CD1c-positive myeloid dendritic cell (primary cell): ENCODE measurements around the gene UFSP1.
"Not testable (repeated sequence)": the region's sequence is repeated elsewhere in the genome, so short reads cannot be mapped to it uniquely, and the experiment has no call there.

Experiments
- DNase-seq: peaks from one replicate; pipeline ENCODE4 v3.0.0-alpha.2; 2016; ENCODE audit errors: extremely low spot score

UFSP1 gene

DNA sequence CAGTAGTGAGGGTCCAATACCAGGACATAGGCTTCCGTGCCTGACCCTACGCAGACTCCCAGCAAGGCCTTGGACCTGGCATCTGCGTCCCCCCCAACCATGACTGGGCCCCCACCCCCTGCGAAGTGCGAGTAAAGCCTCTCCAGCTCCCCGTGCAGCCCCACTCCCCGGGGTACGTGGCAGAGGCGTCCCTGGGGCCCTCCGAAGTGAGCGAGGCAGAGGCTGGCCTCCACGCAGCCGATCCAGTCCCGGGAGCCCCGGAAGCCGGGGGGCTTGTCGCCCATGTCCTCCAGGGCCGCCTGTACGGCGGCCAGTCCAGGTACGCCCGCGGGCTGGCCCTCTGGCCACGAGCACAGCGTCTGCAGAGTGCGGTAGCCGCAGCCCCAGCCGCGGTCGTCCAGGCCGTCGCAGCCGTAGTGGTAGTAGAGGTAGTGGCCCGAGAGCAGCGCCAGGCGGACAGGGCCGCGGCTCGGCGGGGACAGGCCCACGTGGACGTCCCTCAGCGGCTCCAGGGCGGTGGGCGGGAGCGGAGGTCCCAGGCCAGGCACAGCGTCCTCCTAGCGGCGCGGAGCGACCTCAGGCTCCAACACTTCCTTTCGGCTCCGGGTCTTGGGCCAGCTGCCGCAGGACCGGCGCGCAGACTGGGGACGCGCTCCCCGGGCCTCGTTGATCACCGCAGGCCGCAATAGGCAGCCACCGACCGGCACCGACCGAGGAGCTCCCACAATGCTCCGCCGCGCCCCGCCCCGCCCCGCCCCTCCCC, at the start of gene UFSP1:
UFSP1 (minus strand) TSS at position 728 of the 763 bp plus-strand sequence; CDS start at position 284, 444 bp downstream.
- no peak for DNase-seq

DNA sequence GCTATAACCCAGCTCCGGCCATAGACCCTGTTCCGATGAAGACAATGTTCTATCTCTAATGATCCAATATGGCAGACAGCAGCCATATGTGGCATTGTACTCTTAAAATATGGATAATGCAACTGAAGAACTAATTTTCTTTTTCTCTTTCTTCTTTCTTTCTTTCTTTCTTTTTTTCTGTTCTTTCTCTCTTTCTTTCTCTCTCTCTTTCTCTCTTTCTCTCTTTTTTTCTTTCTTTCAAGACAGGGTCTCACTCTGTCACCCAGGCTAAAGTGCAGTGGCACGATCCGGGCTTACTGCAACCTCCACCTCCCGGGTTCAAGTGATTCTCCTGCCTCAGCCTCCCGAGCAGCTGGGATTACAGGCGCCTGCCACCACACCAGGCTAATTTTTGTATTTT, 46.7 kb upstream of the UFSP1 start:
- DNase-seq: not testable (repeated sequence)

DNA sequence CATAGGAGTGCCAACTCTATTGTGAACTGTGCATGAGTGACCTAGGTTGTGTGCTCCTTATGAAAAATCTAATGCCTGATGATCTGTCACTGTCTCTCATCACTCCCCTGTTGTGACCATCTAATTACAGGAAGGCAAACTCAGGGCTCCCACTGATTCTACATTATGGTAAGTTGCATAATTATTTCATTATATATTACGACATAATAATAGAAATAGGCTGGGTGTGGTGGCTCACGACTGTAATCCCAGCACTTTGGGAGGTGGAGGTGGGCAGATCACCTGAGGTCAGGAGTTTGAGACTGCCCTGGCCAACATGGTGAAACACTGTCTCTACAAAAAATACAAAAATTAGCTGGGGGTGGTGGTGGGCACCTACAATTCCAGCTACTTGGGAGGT, 45.9 kb upstream of the UFSP1 start:
- DNase-seq: not testable (repeated sequence)

DNA sequence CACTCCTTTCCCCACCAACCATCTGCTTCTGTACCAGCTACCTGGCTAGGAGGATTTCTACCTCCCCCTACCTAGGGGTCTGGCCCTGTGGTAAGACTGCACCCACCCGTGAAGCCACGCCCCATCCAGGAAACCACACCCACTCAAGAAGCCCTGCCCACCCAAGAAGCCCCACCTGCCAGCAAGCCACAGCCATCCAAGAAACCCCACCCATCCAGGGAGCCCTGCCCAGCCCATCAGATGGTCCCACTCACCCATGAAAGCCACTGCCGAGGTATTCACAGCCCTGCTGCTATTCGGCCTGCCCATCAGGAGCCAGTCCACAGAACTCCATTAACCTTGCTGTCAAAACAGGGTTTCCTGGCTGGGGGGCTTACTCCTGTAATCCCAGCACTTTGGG, 44.2 kb upstream of the UFSP1 start:
- no peak for DNase-seq

DNA sequence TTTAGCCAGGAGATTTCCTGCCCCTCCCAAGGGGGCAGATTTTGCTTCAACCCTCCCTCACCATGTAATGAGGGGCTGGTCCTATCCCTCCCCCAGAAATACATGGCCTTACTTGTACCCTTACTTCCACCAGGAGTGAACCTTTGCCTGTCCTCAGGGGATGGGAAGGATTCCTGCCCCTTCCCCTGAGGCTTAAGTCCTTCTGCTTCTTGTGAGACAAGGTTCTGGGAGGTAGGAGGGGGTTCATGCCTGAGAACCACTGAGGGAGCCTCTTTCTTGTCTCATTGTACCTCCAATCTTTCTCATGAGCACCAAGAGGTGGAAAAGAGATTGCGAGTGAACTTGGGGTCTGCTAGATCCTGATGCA, 40.3 kb upstream of the UFSP1 start:
- DNase-seq: no peak

DNA sequence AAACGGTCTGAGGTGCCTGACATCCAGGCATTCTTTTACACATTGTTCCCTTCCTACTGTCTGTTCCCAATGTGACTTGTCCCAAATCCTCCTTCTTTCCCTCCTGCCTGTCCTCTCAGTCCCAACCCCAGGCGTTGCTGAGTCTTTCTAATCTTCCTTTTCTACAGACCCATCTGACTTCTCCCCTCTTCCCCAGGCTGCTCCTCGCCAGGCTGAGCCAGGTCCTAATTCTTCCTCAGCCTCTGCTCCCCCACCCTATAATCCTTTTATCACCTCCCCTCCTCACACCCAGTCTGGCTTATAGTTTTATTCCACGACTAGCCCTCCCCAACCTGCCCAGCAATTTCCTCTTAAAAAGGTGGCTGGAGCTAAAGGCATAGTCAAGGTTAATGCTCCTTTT, 34.1 kb upstream of the UFSP1 start:
- not testable (repeated sequence) for DNase-seq

DNA sequence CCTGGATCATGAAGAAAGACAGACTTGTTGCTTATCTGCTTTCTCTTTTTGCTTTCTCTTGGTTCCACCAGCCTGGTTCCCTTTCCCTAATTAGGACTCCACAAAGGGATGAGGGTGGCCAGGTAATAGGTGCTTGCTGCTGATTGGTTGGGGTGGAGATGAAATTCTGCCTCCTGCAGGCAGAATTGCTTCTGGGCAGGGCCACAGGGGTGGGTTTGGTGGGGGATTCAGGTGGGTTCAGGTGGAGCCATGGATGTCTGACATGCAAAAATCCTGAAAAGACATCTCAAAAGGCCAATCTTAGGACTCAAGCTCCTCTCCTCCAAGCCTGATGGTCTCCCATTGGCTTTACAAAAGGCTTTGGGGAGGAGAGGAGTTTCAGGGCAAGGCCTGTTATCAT, 31.5 kb upstream of the UFSP1 start:
- DNase-seq: no peak

DNA sequence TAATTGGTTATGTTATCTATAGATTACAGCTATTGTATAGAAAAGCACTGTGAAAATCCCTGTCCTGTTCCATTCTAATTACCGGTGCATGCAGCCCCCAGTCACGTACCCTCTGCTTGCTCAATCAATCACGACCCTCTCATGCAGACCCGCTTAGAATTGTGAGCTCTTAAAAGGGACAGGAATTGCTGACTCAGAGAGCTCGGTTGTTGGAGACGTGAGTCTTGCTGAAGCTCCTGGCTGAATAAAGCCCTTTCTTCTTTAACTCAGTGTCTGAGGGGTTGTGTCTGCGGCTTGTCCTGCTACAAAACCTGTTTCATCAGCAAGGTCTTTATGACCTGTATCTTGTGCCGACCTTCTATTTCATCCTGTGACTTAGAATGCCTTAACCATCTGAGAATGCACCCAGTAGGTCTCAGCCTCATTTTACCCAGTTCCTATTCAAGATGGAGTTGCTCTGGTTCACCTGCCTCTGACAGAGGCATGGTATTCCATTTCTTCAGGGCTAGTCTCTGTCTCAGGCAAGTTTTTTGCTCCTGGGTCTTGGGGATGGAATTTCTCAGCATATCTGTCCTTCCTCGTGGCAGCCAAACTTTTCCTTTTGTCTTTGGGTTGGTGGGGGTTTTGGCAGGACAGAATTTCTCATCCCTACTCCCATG, 30.4 kb upstream of the UFSP1 start:
- not testable (repeated sequence) for DNase-seq

DNA sequence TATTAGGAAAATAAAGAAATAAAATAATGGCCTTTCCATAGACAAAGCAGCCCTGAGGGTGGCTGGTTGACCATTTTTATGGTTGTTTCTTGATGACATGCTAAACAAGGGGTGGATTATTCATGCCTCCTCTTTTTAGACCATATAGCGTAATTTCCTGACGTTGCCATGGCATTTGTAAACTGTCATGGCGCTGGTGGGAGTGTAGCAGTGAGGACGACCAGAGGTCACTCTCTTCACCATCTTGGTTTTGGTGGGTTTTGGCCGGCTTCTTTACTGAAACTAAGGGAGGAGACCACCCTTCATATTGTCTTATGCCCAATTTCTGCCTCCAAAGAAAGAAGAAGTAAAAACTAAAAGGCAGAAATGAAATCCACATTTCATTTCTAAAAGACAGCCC, 29.8 kb upstream of the UFSP1 start:
- not testable (repeated sequence) for DNase-seq

DNA sequence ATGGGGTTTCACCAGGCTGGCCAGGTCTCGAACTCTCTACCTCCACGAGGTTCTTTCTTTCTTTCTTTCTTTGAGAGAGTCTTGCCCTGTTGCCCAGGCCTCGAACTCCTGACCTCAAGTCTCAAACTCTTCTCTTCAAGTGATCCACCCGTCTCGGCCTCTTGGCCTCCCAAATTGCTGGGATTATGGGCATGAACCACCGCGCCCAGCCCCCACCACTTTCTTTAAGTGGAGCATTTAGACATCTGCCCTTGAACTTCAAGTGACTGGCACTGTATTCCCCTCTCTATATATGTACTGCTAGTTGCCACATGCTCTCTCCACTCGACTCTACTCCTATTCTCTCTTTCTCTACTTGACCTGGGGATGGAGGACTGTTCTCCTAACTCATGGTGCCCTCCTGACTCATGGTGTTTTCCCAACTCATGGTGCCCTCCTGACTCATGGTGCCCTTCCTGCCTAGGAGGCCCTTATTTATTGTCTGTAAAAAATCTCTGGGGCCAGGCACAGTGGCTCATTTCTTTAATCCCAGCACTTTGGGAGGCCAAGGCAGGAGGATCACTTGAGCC, 25.4 kb upstream of the UFSP1 start:
- peak; percentile 57 for DNase-seq

DNA sequence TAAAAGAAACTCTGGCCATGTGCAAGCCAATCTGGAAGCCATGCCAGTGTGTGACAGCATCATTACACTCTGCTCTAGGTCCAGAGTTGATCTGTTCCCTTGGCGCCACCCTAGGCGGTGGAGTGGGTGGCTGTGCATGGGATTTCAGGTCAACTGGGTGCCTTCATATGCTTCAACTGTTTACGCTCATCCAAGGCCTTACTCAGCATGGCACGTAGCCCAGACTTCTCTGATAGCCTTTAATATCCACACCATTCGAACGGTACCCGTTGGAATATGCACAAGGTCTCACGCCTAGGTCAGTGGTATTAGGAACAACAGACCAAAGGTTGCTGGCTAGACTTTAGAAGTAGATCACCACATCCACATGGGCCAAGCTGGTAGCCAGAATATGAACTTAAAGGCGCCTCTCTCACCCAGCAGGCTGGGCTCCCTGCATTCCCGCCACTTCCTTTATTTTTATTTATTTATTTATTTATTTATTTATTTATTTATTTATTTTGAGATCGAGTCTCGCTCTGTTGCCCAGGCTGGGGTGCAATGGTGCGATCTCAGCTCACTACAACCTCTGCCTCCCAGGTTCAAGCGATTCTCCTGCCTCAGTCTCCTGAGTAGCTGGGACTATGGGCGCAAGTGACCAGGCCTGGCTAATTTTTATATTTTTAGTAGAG, 24.8 kb upstream of the UFSP1 start:
- DNase-seq: no peak

DNA sequence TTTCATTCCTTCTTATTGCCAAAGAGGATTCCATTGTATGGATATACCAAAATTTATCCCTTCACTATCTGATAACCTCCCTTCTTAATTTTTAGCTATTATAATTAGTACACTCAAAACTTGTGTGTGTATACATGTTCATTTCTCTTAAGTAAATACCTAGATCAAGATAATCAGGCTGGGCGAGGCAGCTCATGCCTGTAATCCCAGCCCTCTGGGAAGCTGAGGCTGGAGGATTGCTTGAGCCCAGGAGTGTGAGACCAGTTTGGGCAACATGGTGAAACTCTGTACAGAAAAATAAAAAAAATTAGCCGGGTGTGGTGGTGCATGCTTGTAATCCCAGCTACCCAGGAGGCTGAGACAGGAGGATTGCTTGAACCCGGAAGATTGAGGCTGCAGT, 22.0 kb upstream of the UFSP1 start:
- no peak for DNase-seq

DNA sequence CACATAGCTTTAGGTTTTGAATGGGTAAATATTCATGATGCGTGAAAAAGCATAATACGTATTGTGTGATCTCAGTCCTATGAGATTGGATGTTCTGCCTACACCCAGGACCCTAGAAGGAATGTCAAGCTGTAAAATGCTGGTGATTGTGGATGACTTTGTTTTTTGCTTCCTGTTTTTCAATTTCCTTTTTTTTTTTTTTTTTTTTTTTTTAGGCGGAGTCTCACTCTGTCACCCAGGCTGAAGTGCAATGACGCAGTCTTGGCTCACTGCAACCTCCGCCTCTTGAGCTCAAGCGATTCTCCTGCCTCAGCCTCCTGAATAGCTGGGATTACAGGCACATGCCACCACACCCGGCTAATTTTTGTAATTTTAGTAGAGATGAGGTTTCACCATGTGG, 20.9 kb upstream of the UFSP1 start:
- DNase-seq: peak; percentile 82

DNA sequence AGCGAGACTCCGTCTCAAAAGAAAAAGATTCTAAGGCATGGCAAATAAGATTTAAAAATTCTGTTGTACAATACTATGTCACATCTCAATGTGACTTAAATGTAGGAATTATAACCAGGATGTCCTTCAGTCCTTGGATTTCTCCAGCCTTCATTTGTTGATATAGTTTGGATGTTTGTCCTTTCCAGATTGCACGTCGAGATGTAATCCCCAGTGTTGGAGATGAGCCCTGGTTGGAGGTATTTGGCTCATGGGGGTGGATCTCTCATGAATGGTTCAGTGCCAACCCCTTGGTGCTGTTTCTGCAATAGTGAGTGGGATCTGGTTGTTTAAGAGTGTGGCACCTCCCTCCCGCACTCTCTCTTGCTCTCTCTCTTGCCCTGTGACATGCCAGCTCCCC, 19.0 kb upstream of the UFSP1 start:
- DNase-seq: no peak

DNA sequence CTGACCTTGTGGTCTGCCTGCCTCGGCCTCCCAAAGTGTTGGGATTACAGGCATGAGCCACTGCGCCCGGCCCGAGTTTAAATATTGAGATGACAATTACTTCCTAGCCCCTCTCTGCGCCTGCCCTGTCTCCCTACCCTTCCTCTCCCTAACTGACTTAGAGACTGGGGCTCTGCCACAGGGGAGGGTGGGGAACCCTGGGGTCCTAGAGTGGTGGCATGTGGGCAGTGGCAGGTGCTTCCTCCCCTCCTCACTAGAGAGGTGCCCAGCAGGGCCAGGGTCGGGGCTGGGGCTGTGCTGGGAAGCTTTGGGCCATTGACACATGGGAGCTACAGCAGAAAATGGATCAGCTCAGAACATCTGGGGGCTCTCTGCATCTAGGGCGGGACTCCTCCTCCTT, 13.1 kb upstream of the UFSP1 start:
- no peak for DNase-seq

DNA sequence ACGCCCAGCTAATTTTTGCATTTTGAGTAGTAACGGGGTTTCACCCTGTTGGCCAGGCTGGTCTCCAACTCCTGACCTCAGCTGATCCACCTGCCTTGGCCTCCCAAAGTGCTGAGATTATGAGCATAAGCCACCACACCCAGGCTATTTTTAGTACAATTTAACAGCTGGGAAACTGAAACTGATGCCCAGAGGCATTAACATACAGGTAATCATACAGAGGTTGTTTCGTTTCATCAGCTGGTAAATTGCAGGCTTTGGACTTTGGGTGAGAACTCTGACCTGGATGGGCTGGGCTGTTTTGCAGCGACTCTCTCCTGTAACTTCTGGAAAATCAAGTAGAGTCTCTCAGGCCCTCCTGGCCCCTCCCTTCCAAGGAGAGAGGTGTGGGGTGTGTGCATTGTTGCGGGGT, 12.4 kb upstream of the UFSP1 start:
- DNase-seq: no peak

DNA sequence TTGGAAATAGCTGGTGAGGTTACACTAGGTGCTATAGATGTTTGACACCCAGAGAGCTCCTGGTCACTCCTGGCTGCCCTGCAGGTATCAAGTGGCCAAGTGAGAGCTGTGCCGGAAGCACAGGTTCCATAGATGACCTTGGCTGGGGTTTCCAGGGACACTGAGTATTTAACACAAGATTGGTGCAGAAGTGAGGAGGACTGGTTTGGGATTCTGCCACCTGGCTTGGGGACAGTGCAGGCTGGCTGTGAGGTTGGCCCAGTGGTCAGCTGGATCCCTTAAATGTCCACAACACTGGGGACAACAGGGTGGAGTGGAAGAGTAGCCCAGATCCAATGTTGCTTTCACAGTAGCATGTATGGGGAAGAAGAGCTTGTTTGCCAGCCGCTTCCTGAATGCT, 11.5 kb upstream of the UFSP1 start:
- DNase-seq: no peak

DNA sequence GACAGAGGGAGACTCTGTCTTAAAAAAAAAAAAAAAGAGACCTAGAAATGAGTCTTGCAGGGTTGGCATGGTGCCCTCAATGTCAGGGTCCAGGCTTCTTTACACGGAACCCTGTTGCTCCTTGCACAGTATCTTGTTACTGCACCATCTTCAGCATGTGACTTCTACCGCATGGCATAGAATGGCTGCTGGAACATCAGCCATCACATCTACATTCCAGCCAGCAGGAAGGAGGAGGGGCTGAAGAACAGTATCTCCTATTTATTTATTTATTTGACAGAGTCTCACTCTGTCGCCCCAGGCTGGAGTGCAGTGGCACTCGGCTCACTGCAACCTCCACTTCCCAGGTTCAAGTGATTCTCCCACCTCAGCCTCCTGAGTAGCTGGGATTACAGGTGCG, 9.9 kb upstream of the UFSP1 start:
- no peak for DNase-seq

DNA sequence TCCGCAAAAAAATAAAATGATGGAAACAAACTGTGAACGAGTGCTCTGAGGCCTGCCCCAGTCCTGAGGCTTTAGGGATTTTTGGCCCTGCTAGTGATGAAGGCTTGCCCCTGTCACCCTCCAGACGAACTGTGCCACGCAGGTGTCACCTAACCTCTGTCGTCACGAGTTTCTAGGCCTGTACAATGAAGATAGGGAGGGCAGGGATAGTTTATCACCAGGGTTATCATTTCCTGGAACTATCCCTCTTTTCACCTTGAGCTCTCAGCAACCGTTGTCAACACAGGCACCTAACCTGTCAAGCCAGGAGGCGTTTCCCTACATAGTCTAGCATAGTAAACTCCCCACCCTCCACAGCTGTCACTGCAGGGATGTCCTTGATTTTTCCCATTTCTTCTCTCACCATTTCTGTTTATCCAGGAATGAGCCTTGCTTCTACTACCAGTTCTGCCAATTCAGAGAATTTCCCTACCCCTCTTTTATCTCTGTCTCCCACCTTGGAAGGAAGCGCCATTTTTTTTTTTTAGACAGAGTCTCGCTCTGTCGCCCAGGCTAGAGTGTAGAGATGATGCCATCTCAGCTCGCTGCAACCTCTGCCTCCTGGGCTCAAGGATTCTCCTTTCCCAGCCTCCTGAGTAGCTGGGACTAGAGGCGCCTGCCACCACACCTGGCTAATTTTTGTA, 8.4 kb upstream of the UFSP1 start:
- no peak for DNase-seq

DNA sequence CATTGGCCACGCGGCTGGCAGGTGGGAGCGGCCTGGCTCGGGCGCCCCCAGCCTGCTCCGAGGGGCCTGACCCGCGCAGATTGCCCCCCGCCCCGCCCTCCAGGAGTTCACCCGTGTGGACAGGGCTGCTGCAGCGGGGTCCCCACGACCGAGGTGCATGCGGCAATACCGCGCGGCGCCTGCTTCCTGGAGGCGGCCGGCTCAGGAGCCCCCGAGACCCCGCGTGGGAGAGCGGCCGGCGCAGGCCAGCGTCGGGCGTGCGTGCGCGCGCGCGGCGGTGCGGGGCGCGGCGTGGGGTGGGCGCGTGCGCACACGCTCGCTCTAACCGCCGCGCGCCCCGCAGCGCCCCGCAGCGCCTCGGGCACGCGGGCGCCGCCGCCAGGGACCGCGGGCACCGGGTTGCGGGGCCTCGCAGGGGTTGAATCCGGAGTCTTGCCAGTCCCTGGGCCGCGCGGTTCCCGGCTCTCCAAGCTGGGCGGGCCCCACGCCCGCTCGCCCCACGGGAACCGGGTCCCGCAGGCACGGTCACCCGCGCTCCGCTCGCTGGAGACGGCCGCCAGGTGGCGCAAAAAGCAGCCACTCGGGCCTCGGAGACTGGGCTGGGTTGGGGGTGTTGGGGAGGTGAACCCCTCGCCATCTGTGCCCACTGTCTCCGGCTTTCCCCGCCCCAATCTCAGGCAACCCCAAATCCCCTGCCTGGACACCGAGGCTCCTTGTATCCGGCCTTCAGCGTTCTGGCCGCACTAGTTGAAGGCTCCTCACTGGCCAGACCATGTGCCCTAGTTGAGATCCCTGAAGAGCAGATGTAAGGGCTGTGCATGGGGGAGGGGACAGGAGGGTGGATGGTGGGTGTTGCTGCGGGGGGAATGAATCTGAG, 7.5 kb upstream of the UFSP1 start:
- DNase-seq: peak; percentile 73
